ENCODE data around the gene ODC1. TPM values are rescaled to one million over a fixed set of nuclear protein-coding genes. Genes with fewer than 3 reads are reported as not detected.

The ODC1 gene
- total RNA-seq, 1 donor = 129 TPM

DNA sequence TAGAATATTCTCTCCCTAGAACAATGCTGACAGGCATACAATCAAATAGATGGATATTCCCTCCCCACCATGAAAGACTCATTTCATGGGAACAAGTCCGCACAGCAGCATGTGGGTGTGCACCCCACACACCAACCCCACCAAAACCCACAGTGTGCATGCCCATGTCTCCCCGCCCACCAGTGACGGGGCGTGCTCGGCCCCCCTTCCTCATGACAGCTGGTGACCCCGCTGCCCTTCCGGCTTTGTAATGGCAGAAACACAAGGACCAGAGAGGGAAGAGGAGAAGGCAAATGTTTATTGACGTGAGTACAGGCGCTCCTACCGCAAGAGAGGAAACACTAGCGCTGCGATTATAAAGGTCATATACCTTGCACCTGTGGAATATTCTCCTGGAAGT is 30.8 kb upstream of the ODC1 start:
- TF ChIP-seq, protein P1, sequence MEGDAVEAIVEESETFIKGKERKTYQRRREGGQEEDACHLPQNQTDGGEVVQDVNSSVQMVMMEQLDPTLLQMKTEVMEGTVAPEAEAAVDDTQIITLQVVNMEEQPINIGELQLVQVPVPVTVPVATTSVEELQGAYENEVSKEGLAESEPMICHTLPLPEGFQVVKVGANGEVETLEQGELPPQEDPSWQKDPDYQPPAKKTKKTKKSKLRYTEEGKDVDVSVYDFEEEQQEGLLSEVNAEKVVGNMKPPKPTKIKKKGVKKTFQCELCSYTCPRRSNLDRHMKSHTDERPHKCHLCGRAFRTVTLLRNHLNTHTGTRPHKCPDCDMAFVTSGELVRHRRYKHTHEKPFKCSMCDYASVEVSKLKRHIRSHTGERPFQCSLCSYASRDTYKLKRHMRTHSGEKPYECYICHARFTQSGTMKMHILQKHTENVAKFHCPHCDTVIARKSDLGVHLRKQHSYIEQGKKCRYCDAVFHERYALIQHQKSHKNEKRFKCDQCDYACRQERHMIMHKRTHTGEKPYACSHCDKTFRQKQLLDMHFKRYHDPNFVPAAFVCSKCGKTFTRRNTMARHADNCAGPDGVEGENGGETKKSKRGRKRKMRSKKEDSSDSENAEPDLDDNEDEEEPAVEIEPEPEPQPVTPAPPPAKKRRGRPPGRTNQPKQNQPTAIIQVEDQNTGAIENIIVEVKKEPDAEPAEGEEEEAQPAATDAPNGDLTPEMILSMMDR (IDR thresholded peaks at IDR 0.05; ENCODE audit: insufficient read depth, low read length) = no peak
- H3K4me3 ChIP-seq (ENCODE audit: low read depth, low read length) = no peak overlapping the region
- no peak for DNase-seq (ENCODE audit: low read depth)

DNA sequence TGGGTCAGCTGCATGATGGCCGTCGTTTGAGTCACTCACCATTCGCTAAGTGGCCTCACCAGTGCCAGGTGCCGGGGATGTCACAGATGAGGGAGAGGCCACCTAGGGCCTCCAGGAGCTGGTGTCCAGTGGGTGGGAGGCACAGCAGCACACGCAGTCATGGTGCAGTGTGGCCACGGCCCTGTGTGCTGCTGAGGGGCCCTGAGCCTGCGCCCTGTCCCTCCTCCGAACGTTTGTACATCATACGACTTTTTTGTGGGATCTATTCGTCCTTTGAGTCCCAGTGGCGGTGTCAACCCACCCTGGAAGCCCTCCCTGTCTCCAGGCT is 30.1 kb upstream of the ODC1 start:
- TF ChIP-seq, protein P1 (IDR thresholded peaks at IDR 0.05; ENCODE audit: insufficient read depth, low read length) = no peak
- no peak for DNase-seq (ENCODE audit: low read depth)
- no peak overlapping the region for H3K4me3 ChIP-seq (ENCODE audit: low read depth, low read length)

DNA sequence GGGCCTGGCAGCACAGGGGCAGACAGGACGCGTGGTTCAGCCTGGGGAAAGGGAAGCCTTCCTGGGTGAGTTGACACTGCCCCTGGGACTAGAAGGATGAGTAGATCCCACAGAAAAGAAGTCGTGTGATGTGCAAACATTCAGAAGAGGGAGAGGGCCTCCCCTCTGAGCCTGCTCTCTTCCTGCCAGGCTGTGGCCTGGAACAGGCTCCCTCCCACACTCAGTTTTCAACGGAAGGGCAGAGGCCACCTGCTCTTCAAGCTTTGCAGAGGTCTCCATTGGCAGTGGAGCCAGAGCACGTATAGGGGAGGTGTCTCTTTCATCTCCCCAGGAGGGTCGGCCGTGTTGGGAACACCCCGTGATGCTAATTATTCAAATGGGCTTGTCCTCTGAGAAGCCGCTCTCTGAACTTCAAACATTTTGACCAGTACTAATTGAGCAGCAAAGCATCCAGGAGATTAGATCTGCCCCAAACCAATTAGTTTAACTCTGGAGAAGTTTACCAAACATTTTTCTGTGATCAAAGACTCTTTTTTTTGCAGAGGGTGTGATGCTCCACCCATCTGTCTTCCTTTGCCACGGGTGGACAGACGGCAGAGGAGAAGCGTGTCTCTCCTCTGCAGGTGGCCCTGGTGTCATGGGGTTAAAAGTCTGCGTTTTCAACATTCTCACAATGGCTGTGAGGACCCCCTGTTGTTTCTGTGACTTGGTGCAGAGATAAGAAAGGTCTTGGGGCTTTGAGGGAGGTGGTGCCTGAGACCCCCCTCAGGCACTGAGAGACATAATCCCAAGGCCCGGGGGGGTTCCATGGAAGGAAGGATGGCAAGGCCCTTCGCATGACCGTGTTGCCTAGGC is 29.5 kb upstream of the ODC1 start:
- TF ChIP-seq, protein P1 (IDR thresholded peaks at IDR 0.05; ENCODE audit: insufficient read depth, low read length) = no peak

DNA sequence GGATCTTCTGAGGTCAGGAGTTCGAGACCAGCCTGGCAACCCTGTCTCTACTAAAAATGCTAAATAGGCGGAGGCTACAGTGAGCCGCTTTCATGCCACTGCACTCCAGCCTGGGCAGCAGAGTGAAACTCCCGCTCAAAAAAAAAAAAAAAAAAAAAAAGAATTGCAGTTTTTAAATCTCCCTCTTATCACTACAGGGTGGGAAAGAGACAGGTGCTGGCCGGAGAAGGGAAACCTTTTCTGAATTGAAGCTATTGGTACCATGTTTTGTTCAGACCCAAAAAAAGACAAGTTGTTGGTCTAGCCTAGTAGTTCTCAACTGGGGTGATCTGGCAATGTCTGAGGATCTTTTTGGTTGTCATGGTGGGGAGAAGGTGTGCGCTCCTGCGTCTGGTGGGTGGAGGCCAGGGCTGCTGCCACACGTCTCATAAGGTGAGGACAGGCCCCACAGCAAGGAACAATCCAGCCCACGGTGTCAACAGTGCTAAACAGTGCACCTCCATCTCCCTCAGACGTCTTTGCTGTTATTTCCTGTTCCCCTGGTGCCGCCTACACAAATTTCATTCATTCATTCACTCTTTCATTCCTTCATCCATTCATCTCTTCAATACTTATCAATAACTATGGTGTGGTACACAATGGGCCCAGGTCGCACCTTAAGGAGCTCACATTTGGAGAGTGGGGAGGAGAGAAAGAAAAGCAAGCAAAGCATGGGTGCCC is 28.8 kb upstream of the ODC1 start:
- no peak overlapping the region for H3K4me3 ChIP-seq (ENCODE audit: low read depth, low read length)
- DNase-seq (ENCODE audit: low read depth) = no peak
- TF ChIP-seq, protein P1 (IDR thresholded peaks at IDR 0.05; ENCODE audit: insufficient read depth, low read length) = no peak

More for the DNA sequence above, 29.5 kb upstream of the ODC1 start:
- no peak overlapping the region for H3K4me3 ChIP-seq (ENCODE audit: low read depth, low read length)
- DNase-seq (ENCODE audit: low read depth) = no peak

DNA sequence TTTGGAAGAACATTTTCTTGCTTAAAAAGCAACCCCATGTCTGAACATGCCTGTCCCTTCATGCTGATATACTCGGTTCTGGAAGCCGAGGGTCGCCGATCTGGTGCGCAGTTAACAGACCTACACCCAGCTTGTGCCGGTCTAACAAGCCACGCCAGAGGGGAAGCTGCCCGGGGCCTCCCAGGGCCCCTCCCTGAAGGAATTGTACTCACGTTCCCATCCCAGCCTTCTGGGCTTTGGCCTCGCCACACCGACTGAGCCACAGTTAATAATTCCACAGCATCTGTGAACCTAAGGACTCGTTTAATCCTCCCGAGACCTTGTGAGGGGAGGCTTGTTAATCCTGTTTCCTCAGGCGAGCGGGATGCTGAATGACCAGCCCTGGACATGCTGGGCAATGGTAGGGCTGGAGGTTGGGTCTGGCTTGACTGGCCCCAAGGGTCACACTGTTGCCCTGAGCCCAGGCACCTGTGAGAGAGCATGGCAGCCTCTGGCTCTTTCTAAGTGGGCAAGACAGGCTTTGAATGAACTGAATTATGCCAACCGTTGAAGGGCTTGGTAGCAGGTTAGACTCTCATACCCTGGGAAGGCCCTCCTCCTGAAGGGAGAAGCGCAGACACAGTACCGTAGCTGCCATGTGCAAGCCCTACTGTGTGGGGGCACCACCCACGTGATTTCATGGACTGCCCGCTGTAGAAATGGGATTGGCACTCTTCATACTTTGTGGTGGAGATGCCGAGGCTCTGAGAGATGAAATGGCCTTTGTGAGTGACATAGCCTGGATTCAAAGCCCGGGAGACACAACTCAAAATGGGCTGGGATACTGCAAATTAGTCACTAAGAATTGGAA is 27.9 kb upstream of the ODC1 start:
- no peak for DNase-seq (ENCODE audit: low read depth)
- TF ChIP-seq, protein P1 (IDR thresholded peaks at IDR 0.05; ENCODE audit: insufficient read depth, low read length) = no peak
- no peak overlapping the region for H3K4me3 ChIP-seq (ENCODE audit: low read depth, low read length)

DNA sequence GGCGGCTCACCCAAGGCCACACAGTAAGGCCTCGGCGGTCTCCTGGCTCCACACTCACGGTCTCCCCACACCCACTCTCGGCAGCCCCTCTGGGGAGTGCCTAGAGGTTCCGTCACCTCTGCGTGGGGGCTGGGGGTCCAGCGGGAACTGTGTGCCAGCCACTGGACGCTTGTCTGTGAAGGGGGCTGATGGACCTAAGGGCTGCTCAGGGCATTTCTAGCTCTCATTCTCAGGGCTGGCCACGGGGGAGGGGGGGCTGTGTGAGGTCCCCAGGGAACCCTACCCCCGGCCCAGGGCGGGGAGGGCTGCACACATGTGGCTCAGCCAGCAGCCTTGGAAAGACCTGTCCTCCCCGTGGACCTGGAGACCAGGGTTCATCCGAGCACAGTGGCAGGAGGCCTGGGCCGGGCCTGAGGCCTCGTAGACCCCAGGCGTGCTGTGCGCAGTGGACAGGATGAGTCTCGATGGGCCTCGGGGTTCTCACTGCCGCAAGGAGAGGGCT is 27.1 kb upstream of the ODC1 start:
- H3K4me3 ChIP-seq (ENCODE audit: low read depth, low read length) = no peak overlapping the region
- TF ChIP-seq, protein P1 (IDR thresholded peaks at IDR 0.05; ENCODE audit: insufficient read depth, low read length) = no peak
- no peak for DNase-seq (ENCODE audit: low read depth)

Measured in fibroblast of the aortic adventitia (primary cell).